Activated naive CD8-positive, alpha-beta T cell treated with anti-CD3 and anti-CD28 coated beads for 36 hours (primary cell): ENCODE data around the gene ERG. TPM values are rescaled to one million over a fixed set of nuclear protein-coding genes. Genes with fewer than 3 reads are reported as not detected.

ENCODE experiments used
- DNase-seq: peaks from one replicate; pipeline ENCODE4 v3.0.0; 2021
- H3K27ac Mint-ChIP-seq: one replicate; pipeline ENCODE4 v1.8.0; 2022; ENCODE audit warnings: mild to moderate bottlenecking, moderate library complexity, mixed read lengths
- H3K27me3 Mint-ChIP-seq: one replicate; pipeline ENCODE4 v1.8.0; 2022; ENCODE audit warnings: mild to moderate bottlenecking, mixed read lengths
- H3K36me3 Mint-ChIP-seq: one replicate; pipeline ENCODE4 v1.8.0; 2021; ENCODE audit warnings: mild to moderate bottlenecking, mixed read lengths
- H3K4me1 Mint-ChIP-seq: one replicate; pipeline ENCODE4 v1.8.0; 2021; ENCODE audit warnings: mixed read lengths
- H3K4me3 Mint-ChIP-seq: one replicate; pipeline ENCODE4 v1.8.0; 2022; ENCODE audit warnings: mild to moderate bottlenecking, moderate library complexity, mixed read lengths
- H3K9me3 Mint-ChIP-seq: one replicate; pipeline ENCODE4 v1.8.0; 2022; ENCODE audit warnings: mixed read lengths
- total RNA-seq, 2 experiments: library from RNA; stranded (reverse); gene quantifications; one replicate each; pipeline ENCODE4 v1.2.3, GENCODE V29; 2021

The ERG gene
- total RNA-seq, 2 experiments from 2014 or later, result not detected

DNA sequence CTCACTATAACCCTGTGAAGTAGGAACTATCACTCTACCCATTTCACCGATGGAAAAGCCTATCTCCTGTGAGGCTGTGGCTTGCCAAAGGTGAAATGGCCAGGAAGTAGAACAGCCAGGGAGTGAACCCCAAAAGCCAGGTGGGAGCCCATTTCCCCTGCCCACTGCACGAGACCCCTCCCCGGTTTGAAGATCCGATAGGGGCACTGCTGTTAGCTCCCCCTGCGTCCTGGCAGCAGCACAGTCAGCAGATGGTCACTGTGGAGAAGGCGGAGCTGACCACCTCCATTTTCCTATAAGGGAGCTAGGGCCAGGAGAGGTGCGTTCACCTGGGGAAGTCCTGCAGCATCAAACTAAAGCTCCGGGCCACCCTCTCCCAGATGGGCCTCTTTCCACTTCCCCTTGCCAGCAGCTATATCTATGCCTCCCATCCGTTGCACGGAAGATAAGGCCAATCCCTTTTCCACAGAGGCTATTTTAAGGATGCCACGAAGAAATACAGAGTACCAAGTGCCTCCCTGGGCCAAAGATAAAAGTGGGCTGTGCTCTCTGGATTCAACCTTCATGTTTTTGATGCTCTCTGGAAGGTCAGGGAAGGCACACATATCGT lies 7.8 kb downstream of the ERG start:
- Mint-ChIP-seq H3K36me3 (no peaks in the 10 kb centered on the region), H3K4me1 (peaks cover 3% of the 10 kb centered on the region), H3K9me3 (no peaks in the 10 kb centered on the region), H3K4me3 (no peak overlapping the region), H3K27ac (no peak overlapping the region), H3K27me3 (peaks cover 41% of the 10 kb centered on the region)
- no peak for DNase-seq

DNA sequence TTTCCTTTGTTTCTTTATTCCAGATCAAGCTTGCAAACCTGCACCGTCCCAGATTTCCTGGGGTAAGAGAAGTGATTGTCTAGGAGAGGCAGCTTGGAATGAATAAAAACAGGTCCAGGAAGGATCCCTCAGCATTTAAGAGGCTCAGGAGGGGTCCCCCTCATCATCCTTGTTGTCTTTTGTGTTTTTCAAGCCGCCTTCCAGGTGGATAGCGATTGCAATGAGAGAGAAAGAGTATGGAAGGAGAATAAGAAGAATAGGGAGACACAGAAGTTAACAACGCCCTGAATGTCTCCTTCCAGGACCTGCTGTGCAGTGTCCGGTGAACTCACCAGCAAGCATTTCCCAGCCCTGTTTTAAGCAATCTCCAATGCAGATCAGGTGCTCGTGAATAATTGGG lies 8.5 kb downstream of the ERG start:
- H3K4me1 Mint-ChIP-seq, result peaks cover 3% of the 10 kb centered on the region
- H3K36me3 Mint-ChIP-seq, result no peaks in the 10 kb centered on the region
- no peak overlapping the region for H3K27ac Mint-ChIP-seq
- no peak overlapping the region for H3K4me3 Mint-ChIP-seq
- H3K27me3 Mint-ChIP-seq, result peaks cover 33% of the 10 kb centered on the region
- DNase-seq, result no peak
- H3K9me3 Mint-ChIP-seq, result no peaks in the 10 kb centered on the region

DNA sequence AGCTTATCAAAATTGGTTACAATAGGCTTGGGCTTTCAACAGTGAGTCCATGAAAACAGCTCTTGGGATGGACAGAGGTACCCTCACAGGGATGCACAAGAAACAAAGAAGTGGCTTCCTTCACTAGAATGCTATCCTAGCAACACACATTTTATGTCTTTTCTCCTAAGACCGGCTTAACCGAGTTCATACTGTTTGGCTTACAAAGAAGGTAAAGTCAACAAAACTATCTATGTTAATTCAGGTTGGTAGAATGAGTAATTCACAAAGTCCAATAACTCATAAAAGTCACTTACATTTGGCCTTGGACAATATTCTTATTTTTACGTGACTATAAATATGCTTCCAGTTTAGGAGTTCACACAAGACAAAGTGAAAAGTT lies 9.0 kb downstream of the ERG start:
- peaks cover 28% of the 10 kb centered on the region for H3K27me3 Mint-ChIP-seq
- no peaks in the 10 kb centered on the region for H3K9me3 Mint-ChIP-seq
- DNase-seq, result no peak
- peaks cover 3% of the 10 kb centered on the region for H3K4me1 Mint-ChIP-seq
- no peak overlapping the region for H3K4me3 Mint-ChIP-seq
- H3K36me3 Mint-ChIP-seq, result no peaks in the 10 kb centered on the region
- no peak overlapping the region for H3K27ac Mint-ChIP-seq

DNA sequence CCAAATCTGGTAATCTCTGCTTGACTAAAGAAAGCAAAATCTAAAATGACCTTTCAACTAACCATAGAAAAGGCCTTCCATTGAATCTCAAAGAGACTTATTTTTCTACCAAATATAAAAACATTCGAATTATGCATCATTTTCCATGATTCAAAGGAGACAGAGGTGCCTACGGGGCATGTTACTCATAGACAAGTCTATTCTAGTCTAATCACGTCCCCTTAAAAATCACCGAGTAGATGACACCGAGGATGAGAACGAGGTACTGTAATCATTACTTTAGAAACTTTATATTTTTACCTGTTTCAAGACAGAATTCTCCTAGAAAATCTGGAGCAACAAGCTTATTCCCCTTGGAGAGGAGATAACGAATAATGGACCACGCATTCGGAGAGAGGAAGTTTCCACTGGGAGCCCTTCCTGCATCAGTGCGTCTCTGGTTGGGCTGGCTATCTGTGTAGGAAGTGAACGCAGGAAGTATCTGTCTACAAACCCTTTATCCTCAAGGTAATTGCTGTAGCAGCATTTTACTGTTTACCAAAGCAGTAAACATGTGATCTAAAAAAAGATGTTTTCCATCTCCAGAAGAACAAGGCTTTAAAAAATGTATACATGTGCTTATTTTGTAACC lies 9.5 kb downstream of the ERG start:
- no peak overlapping the region for H3K4me3 Mint-ChIP-seq
- peaks cover 3% of the 10 kb centered on the region for H3K4me1 Mint-ChIP-seq
- no peak for DNase-seq
- H3K9me3 Mint-ChIP-seq, result no peaks in the 10 kb centered on the region
- no peak overlapping the region for H3K27ac Mint-ChIP-seq
- no peaks in the 10 kb centered on the region for H3K36me3 Mint-ChIP-seq
- H3K27me3 Mint-ChIP-seq, result peaks cover 23% of the 10 kb centered on the region

DNA sequence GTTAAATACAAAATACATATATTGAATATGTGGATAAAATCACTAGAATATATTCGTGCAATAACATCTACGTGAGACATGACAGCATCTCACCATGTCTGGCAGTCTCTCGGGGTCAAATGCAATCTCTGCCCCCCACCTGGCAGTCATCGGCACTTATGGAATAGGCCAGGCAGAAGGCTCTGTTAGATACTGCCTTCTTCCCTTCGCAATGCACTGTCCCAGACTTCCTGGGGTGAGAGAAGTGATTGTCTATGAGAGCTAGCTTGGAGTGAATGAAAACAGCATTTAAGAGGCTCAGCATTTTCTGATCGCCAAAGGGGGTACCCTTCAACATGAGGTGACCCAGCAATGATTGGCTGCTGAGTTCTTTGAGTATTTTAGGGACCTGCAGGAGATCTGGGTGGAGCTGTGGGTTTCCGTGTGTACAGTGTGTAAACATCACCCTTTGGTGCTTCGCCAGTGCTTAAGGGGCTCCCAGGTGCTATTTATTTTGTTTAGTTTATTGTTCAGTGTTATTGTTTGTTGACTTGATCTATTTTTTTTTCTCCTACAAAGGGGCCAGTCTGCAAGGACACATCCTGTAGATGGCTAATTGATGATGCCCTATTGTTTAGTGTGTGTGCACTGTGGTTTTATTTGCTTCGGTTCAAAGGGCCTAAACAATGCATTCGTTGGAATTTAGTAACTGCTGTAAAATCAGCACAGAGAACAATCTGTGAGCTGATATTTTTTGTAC lies 10.2 kb downstream of the ERG start:
- Mint-ChIP-seq H3K36me3 (no peaks in the 10 kb centered on the region), H3K27me3 (peaks cover 20% of the 10 kb centered on the region), H3K4me1 (peaks cover 3% of the 10 kb centered on the region), H3K9me3 (no peaks in the 10 kb centered on the region), H3K27ac (no peak overlapping the region), H3K4me3 (no peak overlapping the region)
- no peak for DNase-seq

DNA sequence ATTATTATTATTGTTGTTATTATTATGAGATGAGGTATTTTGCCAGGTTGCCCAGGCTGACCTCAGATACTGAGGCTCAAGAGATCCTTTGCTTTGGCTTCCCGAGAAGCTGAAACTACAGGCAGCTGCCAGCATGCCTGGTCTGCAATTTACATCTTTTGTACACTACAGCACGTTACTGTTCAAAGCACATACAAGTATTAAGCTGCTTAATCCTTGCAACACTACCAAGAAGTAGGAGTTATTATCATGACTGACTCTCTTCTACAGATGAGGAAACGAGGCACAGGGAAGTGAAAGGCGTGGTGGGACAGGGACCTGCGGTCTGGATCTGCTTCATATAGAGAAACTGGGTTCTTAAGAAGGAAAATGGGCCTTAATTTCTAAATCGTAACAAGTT lies 11.6 kb downstream of the ERG start:
- H3K27ac Mint-ChIP-seq, result no peak overlapping the region
- no peak overlapping the region for H3K4me3 Mint-ChIP-seq
- no peaks in the 10 kb centered on the region for H3K36me3 Mint-ChIP-seq
- peaks cover 20% of the 10 kb centered on the region for H3K27me3 Mint-ChIP-seq
- no peak for DNase-seq
- H3K9me3 Mint-ChIP-seq, result no peaks in the 10 kb centered on the region
- H3K4me1 Mint-ChIP-seq, result peaks cover 3% of the 10 kb centered on the region

DNA sequence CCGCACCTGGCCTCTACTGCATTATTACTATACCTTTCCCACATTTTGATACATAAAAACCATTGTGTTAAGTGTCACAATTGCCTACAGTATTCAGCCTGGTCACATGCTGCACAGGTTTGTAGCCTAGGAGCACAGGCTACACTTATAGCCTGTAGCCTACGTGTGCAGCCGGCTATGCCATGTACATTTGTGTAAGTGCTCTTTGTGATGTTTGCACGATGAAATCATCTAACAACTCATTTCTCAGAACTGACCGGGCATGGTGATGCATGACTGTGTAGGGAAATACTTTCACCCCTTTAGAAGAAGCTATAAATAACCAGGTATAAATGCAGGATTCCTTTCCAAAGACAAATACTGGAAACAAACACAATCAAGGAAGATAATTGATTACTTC lies 12.1 kb downstream of the ERG start:
- no peak for DNase-seq
- Mint-ChIP-seq H3K4me3 (no peak overlapping the region), H3K36me3 (no peaks in the 10 kb centered on the region), H3K27ac (no peak overlapping the region), H3K4me1 (peaks cover 3% of the 10 kb centered on the region), H3K27me3 (peaks cover 17% of the 10 kb centered on the region), H3K9me3 (no peaks in the 10 kb centered on the region)

DNA sequence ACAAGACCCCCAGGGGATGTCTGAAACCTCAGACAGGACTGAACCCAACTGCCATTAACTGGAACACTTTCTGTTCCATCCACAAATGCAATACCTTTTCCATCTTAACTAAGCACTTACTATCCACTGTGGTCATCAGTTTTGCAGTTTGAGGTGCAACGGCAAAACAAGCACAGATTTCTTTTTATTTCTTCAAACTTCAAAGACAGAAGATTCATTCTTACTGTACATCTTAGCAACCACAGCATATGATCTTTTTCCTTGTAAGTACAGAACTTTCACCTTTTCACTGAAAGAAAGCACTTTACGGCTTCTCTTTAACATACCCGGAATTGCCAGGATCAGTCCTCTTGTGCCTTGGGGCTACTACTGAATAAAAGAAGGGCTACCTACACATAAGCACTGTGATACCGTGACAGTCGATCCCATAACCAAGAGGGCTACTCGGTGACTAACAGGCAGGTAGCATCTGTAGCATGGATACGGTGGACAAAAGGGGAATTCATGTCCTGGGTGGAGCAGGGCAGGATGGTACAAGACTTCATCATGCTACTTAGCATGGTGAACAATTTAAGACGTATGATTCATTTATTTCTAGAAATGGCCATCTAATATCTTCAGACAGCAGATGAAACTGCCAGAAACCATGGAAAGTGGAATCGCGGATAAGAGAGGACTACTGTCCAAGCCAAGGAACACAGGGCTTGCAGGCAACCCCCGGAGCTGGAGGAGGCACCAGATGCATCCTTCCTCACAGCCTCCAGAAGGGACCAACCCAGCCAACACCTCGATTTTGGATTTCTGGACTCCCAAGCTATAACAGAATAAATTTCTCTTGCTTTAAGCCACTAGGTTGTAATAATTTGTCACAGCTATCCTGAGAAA lies 18.4 kb downstream of the ERG start:
- no peak overlapping the region for H3K27ac Mint-ChIP-seq
- H3K36me3 Mint-ChIP-seq, result no peaks in the 10 kb centered on the region
- H3K9me3 Mint-ChIP-seq, result peaks cover 3% of the 10 kb centered on the region
- H3K4me3 Mint-ChIP-seq, result no peak overlapping the region
- no peak for DNase-seq
- peaks cover 2% of the 10 kb centered on the region for H3K4me1 Mint-ChIP-seq
- H3K27me3 Mint-ChIP-seq, result peaks cover 53% of the 10 kb centered on the region

DNA sequence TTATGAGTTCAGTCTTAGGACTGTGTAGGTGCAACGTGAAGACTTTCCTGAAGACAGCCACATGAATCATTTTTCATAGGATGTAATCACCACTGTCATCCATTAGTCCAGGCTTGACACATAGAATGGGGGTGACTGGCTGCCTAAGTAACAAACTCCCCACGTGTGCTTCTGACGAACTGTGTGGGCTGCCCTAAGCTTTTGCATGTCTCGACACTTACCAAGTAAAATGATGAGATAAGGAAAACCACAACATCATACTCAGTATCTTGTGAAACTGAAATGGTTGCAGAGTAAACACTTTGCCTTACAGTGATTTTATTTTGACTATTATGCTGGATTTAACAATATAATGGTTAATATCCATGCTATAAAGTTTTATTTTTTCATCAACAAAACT lies 19.5 kb downstream of the ERG start:
- Mint-ChIP-seq H3K4me1 (peaks cover 2% of the 10 kb centered on the region), H3K9me3 (peaks cover 3% of the 10 kb centered on the region), H3K27ac (no peak overlapping the region), H3K4me3 (no peak overlapping the region), H3K27me3 (peaks cover 64% of the 10 kb centered on the region), H3K36me3 (no peaks in the 10 kb centered on the region)
- no peak for DNase-seq

DNA sequence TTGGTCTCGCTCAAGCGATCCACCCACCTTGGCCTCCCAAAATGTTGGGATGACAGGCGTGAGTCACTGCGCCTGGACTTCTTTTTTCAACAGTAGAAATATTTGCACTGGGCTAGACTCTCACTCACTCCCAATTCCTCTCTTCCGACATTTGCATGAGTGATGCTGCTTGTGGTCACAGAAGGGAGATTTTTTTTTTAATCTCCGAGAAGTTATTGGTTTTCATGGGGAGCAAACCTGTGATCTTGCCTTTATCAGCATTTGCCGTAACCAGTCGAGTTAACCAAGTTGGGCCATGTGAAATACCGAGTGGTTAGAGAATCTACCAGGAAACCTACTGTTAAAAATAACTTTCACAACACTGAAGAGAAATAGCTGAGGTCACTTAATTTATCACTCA lies 21.1 kb downstream of the ERG start:
- Mint-ChIP-seq H3K27ac (no peak overlapping the region), H3K4me3 (no peak overlapping the region), H3K9me3 (peaks cover 3% of the 10 kb centered on the region), H3K27me3 (peaks cover 75% of the 10 kb centered on the region), H3K36me3 (no peaks in the 10 kb centered on the region), H3K4me1 (peaks cover 2% of the 10 kb centered on the region)
- DNase-seq, result no peak

DNA sequence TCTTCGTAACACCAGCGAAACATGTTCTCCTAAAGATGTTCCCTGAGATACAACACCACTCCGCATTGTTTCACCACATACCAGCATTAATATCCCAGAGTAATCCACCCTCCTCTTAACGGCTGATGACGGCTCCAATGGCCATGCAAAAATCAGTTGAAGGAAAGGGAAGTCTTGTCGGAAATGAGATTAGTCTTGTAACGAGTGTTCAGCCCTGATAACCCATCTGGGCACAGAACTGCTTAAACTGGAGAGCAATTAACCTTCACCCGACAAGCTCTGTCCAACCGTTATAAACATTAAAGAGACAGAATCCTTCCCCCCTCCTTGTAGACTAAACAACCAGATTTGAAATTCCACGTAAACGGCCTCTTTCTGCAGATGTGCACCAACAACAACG lies 21.9 kb downstream of the ERG start:
- Mint-ChIP-seq H3K9me3 (peaks cover 3% of the 10 kb centered on the region), H3K27ac (no peak overlapping the region), H3K4me1 (peaks cover 2% of the 10 kb centered on the region), H3K36me3 (no peaks in the 10 kb centered on the region), H3K27me3 (peaks cover 83% of the 10 kb centered on the region), H3K4me3 (no peak overlapping the region)
- no peak for DNase-seq

DNA sequence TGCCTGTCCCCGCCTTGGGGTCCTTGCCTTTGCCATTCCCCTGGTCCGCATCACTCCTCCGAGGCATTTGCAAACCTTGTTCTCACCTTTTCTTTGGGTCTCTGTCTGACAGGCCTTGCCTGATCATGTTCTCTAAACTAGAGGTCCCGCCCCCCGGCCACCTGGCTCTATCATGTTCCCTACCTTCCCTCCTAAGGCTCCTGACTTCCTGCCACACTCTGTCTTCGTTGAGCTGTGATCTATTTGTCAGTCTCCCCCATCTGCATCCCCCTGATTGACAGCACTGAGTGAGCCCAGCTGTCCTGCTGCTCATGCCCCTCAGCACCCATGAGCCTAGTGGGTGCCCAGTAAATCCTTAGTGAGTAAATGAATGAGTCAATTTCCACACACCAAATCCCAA lies 22.8 kb downstream of the ERG start:
- no peaks in the 10 kb centered on the region for H3K36me3 Mint-ChIP-seq
- H3K27me3 Mint-ChIP-seq, result peaks cover 83% of the 10 kb centered on the region
- no peak overlapping the region for H3K27ac Mint-ChIP-seq
- H3K9me3 Mint-ChIP-seq, result peaks cover 3% of the 10 kb centered on the region
- no peak overlapping the region for H3K4me3 Mint-ChIP-seq
- DNase-seq, result no peak
- peaks cover 2% of the 10 kb centered on the region for H3K4me1 Mint-ChIP-seq

DNA sequence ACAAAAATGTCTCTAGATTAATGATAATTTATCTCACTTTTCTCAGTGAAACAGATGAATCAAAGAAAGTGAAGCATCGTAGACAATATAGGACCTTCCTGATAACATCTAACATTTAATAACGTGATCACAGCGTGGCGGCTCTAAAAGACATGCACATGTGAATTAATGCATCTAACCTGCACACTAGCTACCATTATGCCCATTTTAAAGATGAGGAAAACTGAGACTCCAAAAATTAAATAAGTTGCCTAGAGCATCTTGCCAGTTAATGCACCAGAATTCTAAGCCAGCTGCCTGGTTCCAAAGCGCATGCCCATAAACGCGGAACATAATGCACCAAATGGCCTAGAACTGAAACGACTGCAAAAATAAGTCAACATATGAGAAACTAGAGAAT lies 23.5 kb downstream of the ERG start:
- Mint-ChIP-seq H3K9me3 (peaks cover 3% of the 10 kb centered on the region), H3K4me3 (no peak overlapping the region), H3K27me3 (peaks cover 81% of the 10 kb centered on the region), H3K4me1 (peaks cover 2% of the 10 kb centered on the region), H3K36me3 (no peaks in the 10 kb centered on the region), H3K27ac (no peak overlapping the region)
- DNase-seq, result no peak

DNA sequence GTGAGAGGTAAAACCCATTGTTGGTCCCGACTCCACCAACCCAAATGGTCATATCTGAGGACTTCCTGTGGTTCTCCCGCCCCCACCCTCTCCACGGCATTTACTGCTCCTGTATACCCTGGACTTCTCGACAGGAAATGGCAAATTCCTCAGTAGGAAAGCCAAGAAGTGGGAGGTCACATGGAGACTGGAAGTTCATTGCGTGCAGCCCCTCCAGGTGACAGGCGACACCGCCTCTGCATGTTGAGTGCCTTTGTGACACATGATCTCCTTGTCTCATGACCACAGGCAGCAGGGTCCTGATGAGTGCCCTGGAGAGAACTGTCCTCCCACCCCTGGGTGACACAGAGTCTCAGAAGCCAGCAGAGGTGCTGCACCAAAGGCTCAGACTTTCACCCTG lies 24.2 kb downstream of the ERG start:
- DNase-seq, result no peak
- H3K4me3 Mint-ChIP-seq, result no peak overlapping the region
- peaks cover 2% of the 10 kb centered on the region for H3K4me1 Mint-ChIP-seq
- H3K36me3 Mint-ChIP-seq, result no peaks in the 10 kb centered on the region
- H3K27ac Mint-ChIP-seq, result no peak overlapping the region
- H3K9me3 Mint-ChIP-seq, result peaks cover 3% of the 10 kb centered on the region
- H3K27me3 Mint-ChIP-seq, result peaks cover 75% of the 10 kb centered on the region
